ENCODE data around the gene ADAMTS17. TPM values are rescaled to one million over a fixed set of nuclear protein-coding genes. Genes with fewer than 3 reads are reported as not detected.

The ADAMTS17 gene
- total RNA-seq, 1 donor from 2014 or later = 6.2 TPM

GRCh38 chr15:100037901-100038300, 303.9 kb downstream of the ADAMTS17 start:
- DNase-seq (no peak), ATAC-seq (no peak)
- intact Hi-C loops (cut with DNase I) = no loop called here
- Histone ChIP-seq H3K27me3 (no peaks in the 10 kb centered on the region), H3K4me1 (peaks cover 7% of the 10 kb centered on the region), H3K9me3 (no peaks in the 10 kb centered on the region), H3K4me3 (no peak overlapping the region), H3K27ac (no peak overlapping the region), H3K36me3 (no peaks in the 10 kb centered on the region)
- TF ChIP-seq, protein P1, sequence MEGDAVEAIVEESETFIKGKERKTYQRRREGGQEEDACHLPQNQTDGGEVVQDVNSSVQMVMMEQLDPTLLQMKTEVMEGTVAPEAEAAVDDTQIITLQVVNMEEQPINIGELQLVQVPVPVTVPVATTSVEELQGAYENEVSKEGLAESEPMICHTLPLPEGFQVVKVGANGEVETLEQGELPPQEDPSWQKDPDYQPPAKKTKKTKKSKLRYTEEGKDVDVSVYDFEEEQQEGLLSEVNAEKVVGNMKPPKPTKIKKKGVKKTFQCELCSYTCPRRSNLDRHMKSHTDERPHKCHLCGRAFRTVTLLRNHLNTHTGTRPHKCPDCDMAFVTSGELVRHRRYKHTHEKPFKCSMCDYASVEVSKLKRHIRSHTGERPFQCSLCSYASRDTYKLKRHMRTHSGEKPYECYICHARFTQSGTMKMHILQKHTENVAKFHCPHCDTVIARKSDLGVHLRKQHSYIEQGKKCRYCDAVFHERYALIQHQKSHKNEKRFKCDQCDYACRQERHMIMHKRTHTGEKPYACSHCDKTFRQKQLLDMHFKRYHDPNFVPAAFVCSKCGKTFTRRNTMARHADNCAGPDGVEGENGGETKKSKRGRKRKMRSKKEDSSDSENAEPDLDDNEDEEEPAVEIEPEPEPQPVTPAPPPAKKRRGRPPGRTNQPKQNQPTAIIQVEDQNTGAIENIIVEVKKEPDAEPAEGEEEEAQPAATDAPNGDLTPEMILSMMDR (IDR thresholded peaks at IDR 0.05) = no peak

DNA sequence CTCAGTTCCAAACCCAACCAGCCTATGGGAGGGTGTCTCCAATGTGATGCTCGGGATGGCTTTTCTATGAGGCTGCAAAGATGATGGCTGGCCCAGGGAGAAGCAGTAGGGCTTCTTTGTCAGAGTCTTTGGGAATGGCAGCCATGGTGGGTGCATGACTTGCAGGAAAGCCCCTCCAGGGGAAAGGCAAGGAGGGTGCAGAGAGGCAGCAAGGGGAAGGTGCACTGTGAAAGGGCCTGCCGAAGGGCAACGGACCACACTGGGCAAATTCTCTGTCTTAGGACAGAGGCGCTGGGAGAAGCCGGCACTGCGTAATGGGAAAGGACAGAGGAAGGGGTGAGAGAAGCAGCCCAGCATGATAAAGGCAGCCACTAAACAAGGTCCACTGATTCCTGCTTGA, 305.8 kb downstream of the ADAMTS17 start:
- intact Hi-C loops (cut with DNase I) = no loop called here
- DNase-seq = no peak
- no peak for ATAC-seq
- Histone ChIP-seq H3K9me3 (no peaks in the 10 kb centered on the region), H3K27ac (no peak overlapping the region), H3K36me3 (no peaks in the 10 kb centered on the region), H3K27me3 (no peaks in the 10 kb centered on the region), H3K4me1 (peaks cover 5% of the 10 kb centered on the region), H3K4me3 (no peak overlapping the region)
- TF ChIP-seq, protein P1 (IDR thresholded peaks at IDR 0.05) = no peak

DNA sequence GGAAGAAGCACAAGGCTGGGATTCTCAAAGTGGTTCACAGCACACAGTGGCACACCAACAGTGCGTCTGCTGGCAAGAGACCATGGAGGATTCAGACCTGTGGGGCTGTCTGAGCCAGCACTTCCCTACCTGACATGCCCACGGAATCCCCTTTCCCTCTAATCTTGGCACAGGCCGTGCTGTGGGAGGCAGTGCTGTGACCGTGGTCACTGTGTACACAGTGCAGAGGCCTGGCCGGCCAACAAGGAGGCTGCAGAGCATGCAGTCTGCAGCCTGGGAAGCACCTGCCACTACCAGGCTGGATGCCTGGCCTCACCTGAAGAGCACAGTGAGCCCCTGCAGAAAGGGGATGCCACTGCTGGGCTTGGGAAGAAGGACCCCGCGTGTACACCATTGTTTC, 307.6 kb downstream of the ADAMTS17 start:
- no peak overlapping the region for H3K27ac ChIP-seq
- no peaks in the 10 kb centered on the region for H3K36me3 ChIP-seq
- intact Hi-C loops (cut with DNase I) = no loop called here
- H3K4me3 ChIP-seq = no peak overlapping the region
- H3K27me3 ChIP-seq = no peaks in the 10 kb centered on the region
- peaks cover 5% of the 10 kb centered on the region for H3K4me1 ChIP-seq
- TF ChIP-seq, protein P1 (IDR thresholded peaks at IDR 0.05) = no peak
- DNase-seq (no peak), ATAC-seq (peak; percentile 28)
- H3K9me3 ChIP-seq = no peaks in the 10 kb centered on the region

DNA sequence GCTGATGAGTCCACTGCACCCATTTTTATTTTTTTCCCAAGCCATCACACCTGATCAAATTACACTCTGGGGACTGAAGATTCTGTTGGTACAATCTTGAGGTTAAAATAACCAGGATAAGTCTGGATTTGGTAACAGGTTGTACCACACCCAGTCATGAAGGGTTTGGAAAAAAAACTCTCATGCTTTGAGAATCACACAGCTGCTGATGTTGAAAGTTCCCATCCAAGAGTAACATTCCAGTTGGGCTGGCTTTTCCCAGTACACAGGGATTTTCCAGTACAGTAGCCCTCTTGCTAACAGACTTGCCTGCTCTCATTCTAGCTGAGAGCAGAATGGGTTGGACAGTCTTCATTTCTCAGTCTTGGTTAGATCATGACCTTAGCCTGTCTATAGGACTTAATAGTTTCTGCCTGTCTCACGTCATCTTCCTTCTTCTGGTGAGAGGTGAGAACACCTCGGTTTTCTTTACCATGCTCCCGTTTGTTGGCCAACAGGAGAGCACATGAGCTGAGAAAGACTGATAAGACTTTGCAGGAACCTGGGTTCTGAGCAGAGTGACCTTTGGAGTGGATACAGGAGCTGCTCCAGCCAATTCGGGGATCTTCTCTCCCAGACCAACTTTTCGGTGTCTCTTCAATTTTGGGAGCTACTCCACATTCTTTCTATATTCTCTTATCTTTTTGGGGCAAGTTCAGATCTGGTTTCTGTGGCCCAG, 308.5 kb downstream of the ADAMTS17 start:
- Histone ChIP-seq H3K27ac (no peak overlapping the region), H3K27me3 (no peaks in the 10 kb centered on the region)
- intact Hi-C loops (cut with DNase I) = no loop called here

GRCh38 chr15:100032358-100033085, 309.3 kb downstream of the ADAMTS17 start:
- ATAC-seq (no peak), DNase-seq (no peak)
- no peak overlapping the region for H3K27ac ChIP-seq
- H3K36me3 ChIP-seq = no peaks in the 10 kb centered on the region
- no peaks in the 10 kb centered on the region for H3K9me3 ChIP-seq
- H3K27me3 ChIP-seq = no peaks in the 10 kb centered on the region
- no peak overlapping the region for H3K4me3 ChIP-seq
- intact Hi-C loops (cut with DNase I) = no loop called here
- TF ChIP-seq, protein P1 (IDR thresholded peaks at IDR 0.05) = no peak
- peaks cover 5% of the 10 kb centered on the region for H3K4me1 ChIP-seq

More for the DNA sequence above, 308.5 kb downstream of the ADAMTS17 start:
- H3K4me3 ChIP-seq = no peak overlapping the region
- H3K9me3 ChIP-seq = no peaks in the 10 kb centered on the region
- ATAC-seq (no peak), DNase-seq (no peak)
- H3K36me3 ChIP-seq = no peaks in the 10 kb centered on the region
- H3K4me1 ChIP-seq = peaks cover 5% of the 10 kb centered on the region
- TF ChIP-seq, protein P1 (IDR thresholded peaks at IDR 0.05) = no peak
